Left renal cortex interstitium (tissue), 4 donors: Measurements from ENCODE around the gene CCDC122. TPM values are rescaled to one million over a fixed set of nuclear protein-coding genes. Genes with fewer than 3 reads are reported as not detected.

Experiments used
- DNase-seq, 4 donors: peaks; one replicate each; pipeline ENCODE4 v3.0.0-alpha.2; 2013; ENCODE audit warnings: low read depth in 4 of 4, low spot score in 2 of 4, missing footprints in 1 of 4
- polyA plus RNA-seq, 4 donors: library from polyadenylated mRNA; unstranded; fragments of 120-200 nt; gene quantifications; one replicate each; pipeline ENCODE4 v1.2.1, GENCODE V29; 2013; ENCODE audit not compliant: insufficient read length in 4 of 4

Gene CCDC122
- polyA plus RNA-seq = 10 to 100 TPM in 2 of 4 donors, 1 to 10 TPM in 2; 9.4 to 11.1 (median 10.1) TPM

- peak; percentile 48 to 63 (median 60) for DNase-seq
Observed at GRCh38 chr13:43878892-43879754, at the start of gene CCDC122. Gene CCDC122, minus strand, starts transcription at chr13:43879740. Its CDS starts 10,364 bp downstream, at chr13:43869376.

- no peak for DNase-seq
Observed at GRCh38 chr13:43924549-43925245, 45.2 kb upstream of the CCDC122 start.

DNA sequence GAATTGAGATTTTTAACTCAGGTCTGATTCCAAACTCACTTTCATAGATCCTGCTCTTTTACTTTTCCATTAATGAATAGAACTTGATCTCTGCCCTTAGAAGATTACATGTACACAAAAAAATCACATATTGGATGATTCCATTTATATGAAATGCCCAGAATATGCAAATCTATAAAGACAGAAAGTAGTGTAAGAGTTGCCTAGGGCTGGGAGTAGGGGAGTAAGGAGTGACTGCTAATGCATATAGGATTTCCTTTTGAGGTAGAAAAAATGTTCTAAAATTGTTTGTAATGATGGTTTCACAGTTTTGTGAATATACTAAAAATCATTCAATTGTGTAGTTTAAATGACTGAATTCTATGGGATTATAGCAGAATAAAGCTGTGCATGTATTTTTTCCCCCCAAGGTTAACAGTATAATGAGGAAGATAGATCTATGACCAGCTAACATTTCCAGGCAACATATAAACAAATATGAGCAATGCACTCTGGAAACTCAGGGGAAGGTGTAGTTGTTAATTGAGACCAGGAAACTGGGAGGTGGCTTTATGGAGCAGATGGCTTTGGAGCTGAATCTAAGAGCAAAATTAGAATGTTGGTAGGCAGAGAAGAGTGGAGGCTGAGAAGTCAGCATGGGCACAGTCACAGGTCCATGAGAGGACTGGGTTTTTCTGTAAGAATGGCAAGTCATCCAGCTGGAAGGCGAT, 41.6 kb upstream of the CCDC122 start:
- no peak for DNase-seq

- DNase-seq = no peak
Observed at GRCh38 chr13:43918636-43919035, 39.1 kb upstream of the CCDC122 start.

GRCh38 chr13:43916828-43917227, 37.3 kb upstream of the CCDC122 start:
- DNase-seq = no peak

- DNase-seq = no peak
Observed at GRCh38 chr13:43915451-43915850, 35.9 kb upstream of the CCDC122 start.

DNA sequence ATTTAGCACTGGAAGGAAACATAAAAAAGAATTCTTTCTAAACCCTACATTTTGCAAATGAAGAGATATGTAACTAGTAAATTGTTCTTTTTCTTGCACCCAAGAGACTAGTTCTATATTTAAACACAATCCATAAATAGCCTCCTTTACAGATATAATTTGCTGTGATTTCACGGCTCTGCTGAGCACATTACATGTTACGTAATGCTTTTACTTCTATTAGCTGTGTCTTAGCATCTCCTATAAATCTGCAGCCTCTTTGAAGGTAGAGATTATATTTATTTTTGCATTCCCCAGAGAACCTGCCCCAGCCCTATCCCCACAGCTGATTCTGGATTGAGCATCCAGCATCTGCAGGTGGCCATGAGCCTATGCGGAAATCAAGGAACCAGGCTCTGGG, 32.3 kb upstream of the CCDC122 start:
- no peak for DNase-seq

- DNase-seq = no peak
Observed at GRCh38 chr13:43911278-43911677, 31.7 kb upstream of the CCDC122 start.

GRCh38 chr13:43910856-43911255, 31.3 kb upstream of the CCDC122 start:
- DNase-seq = no peak

DNA sequence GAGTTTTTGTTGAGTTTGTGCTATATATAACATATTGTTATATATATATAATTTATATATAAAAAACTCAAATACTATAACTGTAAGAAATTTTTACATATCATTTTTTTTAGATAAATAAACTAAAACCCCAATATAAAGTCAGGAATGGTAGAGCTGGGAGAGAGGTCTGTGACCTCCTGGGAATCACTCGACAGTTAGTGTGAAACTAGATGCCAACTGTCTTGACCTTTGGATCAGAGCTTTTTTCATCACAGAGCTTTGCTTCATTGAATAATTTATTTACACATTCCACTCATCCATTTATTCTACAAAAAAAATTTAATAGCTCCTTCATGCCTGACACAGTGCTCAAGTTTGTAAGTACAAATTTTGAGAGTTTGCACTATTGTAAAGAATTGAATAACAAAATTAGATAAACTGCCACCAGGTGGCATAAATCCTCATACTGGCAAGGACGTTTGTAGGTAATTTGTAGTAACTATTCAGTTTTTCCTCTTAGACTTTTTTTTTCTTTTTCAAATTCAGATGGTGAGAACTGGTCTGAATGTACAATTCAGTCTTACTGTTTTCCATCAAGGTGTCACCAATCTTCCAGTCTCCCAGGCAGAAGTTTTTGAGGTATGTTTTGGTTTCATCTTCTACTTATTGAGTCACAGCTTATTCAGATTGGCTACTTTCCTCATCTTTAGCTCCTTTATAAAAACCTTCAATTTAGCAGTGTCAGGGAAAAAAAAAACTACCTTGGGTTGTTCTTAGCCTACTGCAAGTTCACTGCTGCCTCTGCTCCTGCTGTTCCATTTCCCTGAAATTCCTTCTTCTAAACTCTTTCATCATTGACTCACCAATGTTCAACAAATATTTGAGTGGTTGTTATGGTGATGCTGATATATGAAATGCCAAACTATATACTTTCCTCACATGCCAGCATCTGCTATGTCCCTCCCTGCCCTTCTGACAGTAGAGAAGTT, 28.9 kb upstream of the CCDC122 start:
- DNase-seq = peak; percentile 31 to 59 (median 36)

GRCh38 chr13:43905435-43906031, 26.0 kb upstream of the CCDC122 start:
- peak; percentile 53 to 73 (median 58) for DNase-seq

- DNase-seq = no peak
Observed at GRCh38 chr13:43895940-43896339, 16.4 kb upstream of the CCDC122 start.

DNA sequence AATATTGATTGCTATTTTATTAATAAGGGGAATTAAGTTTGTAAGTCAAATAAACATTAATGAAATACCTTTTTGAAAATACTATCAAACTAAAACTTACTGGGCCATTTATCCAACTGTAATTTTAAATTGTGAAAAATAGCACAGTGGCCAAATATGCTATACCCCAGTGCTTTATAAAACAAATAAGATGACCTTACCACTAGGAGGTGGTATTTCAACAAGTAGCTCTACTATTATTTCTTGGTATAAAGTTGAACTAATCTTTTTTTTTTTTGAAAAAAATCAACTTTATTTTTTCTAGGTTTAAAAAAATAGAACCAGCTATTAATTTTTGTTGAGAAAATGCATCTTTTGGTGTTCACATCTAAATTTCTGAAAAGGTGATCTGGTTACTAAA, 14.9 kb upstream of the CCDC122 start:
- DNase-seq = no peak

DNA sequence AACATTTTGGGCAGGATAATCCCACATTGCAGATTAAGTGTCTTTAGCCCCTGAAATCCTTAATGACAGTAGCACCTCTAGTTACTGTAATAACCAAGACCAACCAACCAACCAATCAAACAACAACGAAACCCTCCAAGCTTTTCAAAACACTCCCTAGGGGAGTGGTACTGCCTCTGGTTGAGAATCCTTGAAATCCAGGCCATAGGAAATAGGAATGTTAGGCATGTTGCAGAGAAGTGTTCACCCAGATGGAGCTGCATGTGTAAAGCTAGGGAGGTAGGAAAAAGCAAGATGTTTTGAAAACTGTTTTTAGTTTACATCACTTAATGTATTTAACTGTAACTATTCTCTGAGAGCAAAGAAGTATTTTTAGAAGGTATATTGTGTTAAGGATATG, 4.7 kb upstream of the CCDC122 start:
- DNase-seq = no peak

DNA sequence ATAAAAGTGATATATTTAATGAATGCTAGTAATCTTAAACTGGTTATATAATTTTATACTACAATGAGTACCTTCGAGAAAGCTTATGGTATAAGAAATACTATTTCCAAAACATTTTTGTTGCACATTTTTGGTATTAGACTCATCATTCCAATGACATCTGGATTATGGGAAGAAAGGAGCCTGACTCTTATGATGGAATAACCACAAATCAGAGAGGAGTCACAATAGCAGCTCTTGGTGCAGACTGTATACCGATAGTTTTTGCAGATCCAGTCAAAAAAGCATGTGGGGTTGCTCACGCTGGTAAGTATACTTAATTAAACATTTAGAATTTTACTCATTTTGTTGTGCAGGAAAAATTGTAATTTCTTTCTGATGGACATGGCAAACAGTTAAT, 4.1 kb upstream of the CCDC122 start:
- no peak for DNase-seq

DNA sequence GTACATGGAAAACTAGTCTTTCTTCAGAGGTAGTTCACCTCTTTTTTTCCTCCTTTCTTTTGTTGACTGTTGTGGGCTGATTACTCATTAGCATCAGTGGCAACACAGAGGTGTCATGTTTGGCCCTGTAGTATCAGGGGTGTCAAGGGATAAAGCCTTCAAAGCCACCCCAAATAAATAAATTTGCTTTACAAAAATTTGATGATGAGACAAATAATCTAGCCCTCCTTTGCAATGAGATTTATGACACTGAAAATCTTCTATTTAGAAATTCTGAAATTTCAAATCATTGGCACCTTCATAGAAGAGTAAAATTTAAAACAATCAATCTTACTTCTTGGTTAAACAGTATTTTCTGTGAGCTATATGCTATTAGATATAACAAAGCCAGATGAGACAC, 2.0 kb upstream of the CCDC122 start:
- no peak for DNase-seq

DNA sequence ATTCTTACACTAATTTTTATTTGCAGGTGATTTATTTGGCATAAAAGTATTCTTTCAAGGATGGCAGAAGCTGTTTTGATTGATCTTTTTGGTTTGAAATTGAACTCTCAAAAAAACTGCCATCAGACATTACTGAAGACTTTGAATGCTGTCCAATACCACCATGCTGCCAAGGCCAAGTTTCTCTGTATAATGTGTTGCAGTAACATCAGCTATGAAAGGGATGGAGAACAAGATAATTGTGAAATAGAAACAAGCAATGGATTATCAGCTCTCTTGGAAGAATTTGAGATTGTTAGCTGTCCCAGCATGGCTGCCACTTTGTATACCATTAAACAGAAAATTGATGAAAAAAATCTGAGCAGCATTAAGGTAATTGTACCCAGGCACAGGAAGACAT, 1.4 kb upstream of the CCDC122 start:
- DNase-seq = no peak

DNA sequence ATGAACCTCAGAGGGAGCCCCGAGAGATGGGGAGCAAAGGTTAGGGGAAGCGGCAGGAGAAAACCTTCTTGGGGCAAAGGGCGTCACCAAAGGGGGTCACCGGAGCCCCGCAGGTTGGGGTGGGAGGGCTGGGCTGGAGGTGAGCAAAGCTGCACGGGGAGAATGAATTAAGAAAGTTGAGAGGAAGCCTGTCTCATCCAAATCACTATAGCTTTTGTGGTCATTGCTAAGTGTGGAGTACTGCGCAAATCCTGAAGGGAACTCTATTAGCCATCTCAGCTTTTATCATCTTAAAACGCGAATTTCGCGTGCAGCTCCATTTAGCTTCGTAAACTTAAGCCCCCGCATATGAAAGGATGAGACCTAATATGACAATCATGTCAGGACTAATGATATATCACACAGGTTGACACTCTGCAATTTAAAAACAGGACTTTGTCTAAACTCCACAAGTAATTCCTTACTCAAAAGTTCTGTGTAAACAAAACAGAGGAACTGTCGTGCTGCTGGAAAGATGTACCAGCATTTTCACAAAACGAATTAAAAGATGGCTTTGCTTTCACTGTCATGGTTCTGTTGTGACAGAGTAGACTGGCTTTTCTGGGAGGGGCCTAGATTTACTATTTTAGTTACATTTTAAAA, 795 bp upstream of the CCDC122 start:
- DNase-seq = no peak

DNA sequence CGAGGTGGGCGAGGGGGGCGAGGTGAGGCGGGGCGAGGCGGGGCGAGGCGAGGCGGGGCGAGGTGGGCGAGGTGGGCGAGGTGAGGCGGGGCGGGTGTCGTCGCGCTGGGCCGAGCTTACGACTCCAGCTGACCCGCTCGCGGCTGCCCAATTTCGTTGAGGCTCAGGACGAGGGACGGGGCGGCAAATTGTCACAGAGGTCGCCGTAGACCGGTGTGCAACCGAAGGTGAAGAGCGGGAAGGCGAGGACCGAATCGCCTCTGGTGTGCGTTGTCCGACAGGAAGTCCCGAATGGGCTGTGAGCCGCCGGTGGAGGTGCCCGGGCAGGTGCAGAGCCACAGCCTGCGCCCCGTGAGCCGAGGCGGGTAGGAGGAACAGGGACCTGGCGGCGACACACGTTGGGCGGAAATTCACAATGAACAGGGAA, 228 bp upstream of the CCDC122 start, which contains the start of gene LACC1:
Gene LACC1, plus strand, starts transcription at position 150 of the 427 bp plus-strand sequence. CDS start 1,082 bp downstream, outside the sequence.
- DNase-seq = peak in 1 of 4 donors; percentile 20
